IMR-90 (cell line): Measurements from ENCODE around the gene ANO7. TPM values are rescaled to one million over a fixed set of nuclear protein-coding genes. Genes with fewer than 3 reads are reported as not detected.

Experiments used
- ATAC-seq: fragments of 200-7000 bp; cut with Tn5 transposase; 2 replicates; pipeline ENCODE4 v1.9.1; 2020; ENCODE audit warnings: low read depth, mild to moderate bottlenecking, moderate library complexity
- BruUV-seq: library from RNA; stranded (reverse); fragments of 400-500 nt; replicated peaks from 2 replicates; lab custom pipeline; 2021; lab: Mats Ljungman, UMichigan
- CTCF ChIA-PET: fragments of 300-600 bp; formaldehyde crosslinking; extraction: SDS; loops from one replicate; lab custom pipeline; 2021; ENCODE audit warnings: antibody characterized with exemption; lab: Yijun Ruan, JAX
- POLR2A ChIA-PET: fragments of 300-600 bp; sonication (Branson Sonifier 250); formaldehyde crosslinking; loops from one replicate; lab custom pipeline; 2022; ENCODE audit warnings: antibody characterized with exemption; ENCODE audit not compliant: unreplicated experiment; lab: Charles Lee
- DNase-seq: peaks from one replicate; pipeline ENCODE4 v3.0.0; 2013
- H2AFZ ChIP-seq: replicated peaks from 2 replicates; pipeline ENCODE3; 2013; ENCODE audit warnings: low read length, mild to moderate bottlenecking; ENCODE audit not compliant: poor library complexity
- H2AK5ac ChIP-seq: 2 replicates; pipeline ENCODE4 v1.6.1; 2013; ENCODE audit warnings: low read depth, low read length, inconsistent platforms
- H2AK9ac ChIP-seq: replicated peaks from 2 replicates; pipeline ENCODE3; 2013; ENCODE audit warnings: mild to moderate bottlenecking, low read depth, low read length, moderate library complexity; ENCODE audit not compliant: poor library complexity
- H2BK120ac ChIP-seq: 2 replicates; pipeline ENCODE4 v1.6.1; 2013; ENCODE audit warnings: low read depth, low read length, inconsistent platforms
- H2BK15ac ChIP-seq: 3 replicates; pipeline ENCODE4 v1.6.1; 2013; ENCODE audit warnings: low read depth, low read length, inconsistent platforms
- H2BK20ac ChIP-seq: 2 replicates; pipeline ENCODE4 v1.6.1; 2013; ENCODE audit warnings: low read depth, mild to moderate bottlenecking, inconsistent platforms, low read length, moderate library complexity
- H2BK5ac ChIP-seq: 2 replicates; pipeline ENCODE4 v1.6.1; 2013; ENCODE audit warnings: mild to moderate bottlenecking, low read depth, low read length, inconsistent platforms; ENCODE audit not compliant: poor library complexity, severe bottlenecking
- H3K14ac ChIP-seq: replicated peaks from 2 replicates; pipeline ENCODE4 v1.6.1; 2013; ENCODE audit warnings: low read depth, low read length, inconsistent platforms
- H3K18ac ChIP-seq: 2 replicates; pipeline ENCODE4 v1.6.1; 2013; ENCODE audit warnings: low read depth, low read length, control low read depth
- H3K23ac ChIP-seq: 2 replicates; pipeline ENCODE4 v1.6.1; 2013; ENCODE audit warnings: low read depth, low read length, inconsistent platforms
- H3K27ac ChIP-seq: 2 replicates; pipeline ENCODE4 v1.5.1; 2013; ENCODE audit warnings: mild to moderate bottlenecking, control low read depth, low read length; ENCODE audit not compliant: insufficient read depth
- H3K27me3 ChIP-seq: 2 replicates; pipeline ENCODE4 v1.6.1; 2013; ENCODE audit warnings: low read length; ENCODE audit not compliant: control insufficient read depth, insufficient read depth
- H3K36me3 ChIP-seq: 2 replicates; pipeline ENCODE4 v1.6.1; 2013; ENCODE audit warnings: low read length, mixed read lengths; ENCODE audit not compliant: control insufficient read depth, insufficient read depth
- H3K4ac ChIP-seq: 2 replicates; pipeline ENCODE4 v1.6.1; 2013; ENCODE audit warnings: low read depth, low read length, inconsistent platforms
- H3K4me1 ChIP-seq: 2 replicates; pipeline ENCODE4 v1.6.1; 2013; ENCODE audit warnings: low read length, mixed read lengths; ENCODE audit not compliant: control insufficient read depth, insufficient read depth
- H3K4me2 ChIP-seq: 2 replicates; pipeline ENCODE4 v1.6.1; 2013; ENCODE audit warnings: low read depth, mild to moderate bottlenecking, control low read depth, low read length, moderate library complexity
- H3K4me3 ChIP-seq: 2 replicates; pipeline ENCODE4 v1.5.1; 2013; ENCODE audit warnings: low read depth, mild to moderate bottlenecking, control low read depth, low read length, moderate library complexity; ENCODE audit not compliant: insufficient read depth
- H3K56ac ChIP-seq: 2 replicates; pipeline ENCODE4 v1.6.1; 2013; ENCODE audit warnings: low read length, inconsistent platforms; ENCODE audit not compliant: insufficient read depth; ENCODE audit errors: extremely low read depth
- H3K79me1 ChIP-seq, 2 experiments: 2 replicates each; pipeline ENCODE4 v1.6.1; 2013; ENCODE audit warnings: low read length in 2 of 2, inconsistent platforms in 1 of 2, low read depth in 1 of 2
- H3K9ac ChIP-seq: 2 replicates; pipeline ENCODE4 v1.6.1; 2013; ENCODE audit warnings: low read depth, low read length, control low read depth
- H3K9me1 ChIP-seq: 2 replicates; pipeline ENCODE4 v1.6.1; 2013; ENCODE audit warnings: low read length, inconsistent platforms; ENCODE audit not compliant: insufficient read depth
- H3K9me3 ChIP-seq: 2 replicates; pipeline ENCODE4 v1.6.1; 2013; ENCODE audit warnings: low read length; ENCODE audit not compliant: control insufficient read depth, insufficient read depth
- H4K20me1 ChIP-seq: 2 replicates; pipeline ENCODE4 v1.6.1; 2013; ENCODE audit warnings: low read length, inconsistent platforms; ENCODE audit not compliant: insufficient read depth
- H4K5ac ChIP-seq: 2 replicates; pipeline ENCODE4 v1.6.1; 2013; ENCODE audit warnings: mild to moderate bottlenecking, low read depth, low read length, control low read depth
- H4K8ac ChIP-seq, 2 experiments: 2 replicates each; pipeline ENCODE4 v1.6.1; 2013; ENCODE audit warnings: low read depth in 2 of 2, low read length in 2 of 2, control low read depth in 1 of 2, inconsistent platforms in 1 of 2
- H4K91ac ChIP-seq: 2 replicates; pipeline ENCODE4 v1.6.1; 2013; ENCODE audit warnings: low read depth, low read length, inconsistent platforms; ENCODE audit not compliant: insufficient read depth
- CEBPB ChIP-seq: IDR thresholded peaks from 2 replicates; pipeline ENCODE4 v1.6.1; 2012; ENCODE audit warnings: low read depth, low read length, improper control_type of control experiment
- CHD1 ChIP-seq: IDR thresholded peaks from 2 replicates; pipeline ENCODE4 v1.6.1; 2012; ENCODE audit warnings: low read depth, low read length, improper control_type of control experiment
- CTCF ChIP-seq: conservative IDR thresholded peaks from 2 replicates; pipeline ENCODE4 v1.5.1; 2012; ENCODE audit warnings: mild to moderate bottlenecking, low read depth, low read length, improper control_type of control experiment
- ELK1 ChIP-seq: fragments of 150-350 bp; IDR thresholded peaks from 2 replicates; pipeline ENCODE4 v1.6.1; 2016; ENCODE audit warnings: low read depth, mild to moderate bottlenecking, low read length, moderate library complexity, borderline replicate concordance
- POLR2A ChIP-seq: IDR thresholded peaks from 2 replicates; pipeline ENCODE4 v1.6.1; 2012; ENCODE audit warnings: mild to moderate bottlenecking, low read depth, low read length
- RAD21 ChIP-seq: IDR thresholded peaks from 2 replicates; pipeline ENCODE4 v1.6.1; 2012; ENCODE audit warnings: low read length, improper control_type of control experiment
- RCOR1 ChIP-seq: IDR thresholded peaks from 2 replicates; pipeline ENCODE4 v1.6.1; 2012; ENCODE audit warnings: mild to moderate bottlenecking, low read length, improper control_type of control experiment; ENCODE audit not compliant: insufficient replicate concordance
- USF2 ChIP-seq: fragments of 150-350 bp; IDR thresholded peaks from 2 replicates; pipeline ENCODE4 v1.6.1; 2017; ENCODE audit warnings: mild to moderate bottlenecking, antibody characterized with exemption, low read length, low read depth
- WGBS, 2 experiments: methylation state at CpG; one replicate each; pipeline versions ENCODE4 v1.1.5 to v1.1.7; 2013; ENCODE audit warnings: missing lambda C conversion rate in 2 of 2; ENCODE audit not compliant: insufficient read length in 1 of 2; ENCODE audit errors: extremely low coverage in 2 of 2; 5-methylcytosine and 5-hydroxymethylcytosine counted together
- dilution Hi-C: fragments of 300-500 bp; cut with HindIII; formaldehyde crosslinking; loops from one replicate; pipeline ENCODE4 v1.14.3; 2018; ENCODE audit warnings: low sequenced_read_pairs; ENCODE audit not compliant: unreplicated experiment
- in situ Hi-C: fragments of 300-500 bp; cut with MboI; formaldehyde crosslinking; loops from 3 replicates; pipeline ENCODE4 v1.14.3; 2019; ENCODE audit warnings: low sequenced_read_pairs, inconsistent platforms, mixed read lengths
- intact Hi-C: fragments of 100-400 bp; cut with micrococcal nuclease; formaldehyde crosslinking; loops from 2 replicates; pipeline ENCODE4 v1.10.0; 2022
- polyA plus RNA-seq, 3 experiments: library from polyadenylated mRNA; depleted of rRNA; stranded (reverse); fragments of >200 nt; gene quantifications; 2 replicates each; pipeline ENCODE4 v1.2.3, GENCODE V29; 2012; ENCODE audit warnings: low replicate concordance in 1 of 3
- total RNA-seq: library from RNA; depleted of rRNA; stranded (reverse); fragments of >200 nt; gene quantifications from 2 replicates; pipeline ENCODE4 v1.2.3, GENCODE V29; 2012

ANO7 gene
- total and polyA plus RNA-seq, 2 of the 4 experiments (the other 2 are of a cell fraction), result 0.36 to 3.4 TPM

GRCh38 chr2:241214766-241215165 lies 26.3 kb downstream of the ANO7 start:
- H3K9me3 ChIP-seq, result no peaks in the 10 kb centered on the region
- TF ChIP-seq USF2, result no peak
- TF ChIP-seq CHD1, result no peak
- TF ChIP-seq CEBPB, result no peak
- no peak for TF ChIP-seq CTCF
- TF ChIP-seq POLR2A, result no peak
- TF ChIP-seq RCOR1, result no peak
- TF ChIP-seq RAD21, result no peak
- no peak for TF ChIP-seq ELK1
- no peak overlapping the region for H2AK5ac ChIP-seq
- no peak overlapping the region for H3K27ac ChIP-seq
- H3K23ac ChIP-seq, result no peak overlapping the region
- no peak overlapping the region for H2AFZ ChIP-seq
- no peak overlapping the region for H4K8ac ChIP-seq
- no peak overlapping the region for H3K4ac ChIP-seq
- H3K4me3 ChIP-seq, result no peak overlapping the region
- ChIA-PET POLR2A (no interaction called here), CTCF (no interaction called here)
- H2BK20ac ChIP-seq, result no peak overlapping the region
- no peak for ATAC-seq
- no peak overlapping the region for H3K4me2 ChIP-seq
- no peak for DNase-seq
- H3K9ac ChIP-seq, result no peak overlapping the region
- H3K4me1 ChIP-seq, result peaks cover 4% of the 10 kb centered on the region; the same call in 1 of the 2 replicates
- H3K27me3 ChIP-seq, result peaks cover 24% of the 10 kb centered on the region; the same call in 1 of the 2 replicates
- dilution Hi-C loops, result no loop called here
- no peak overlapping the region for H4K5ac ChIP-seq
- no TSS peak for BruUV-seq
- H2AK9ac ChIP-seq, result no peak overlapping the region
- no peak overlapping the region for H2BK5ac ChIP-seq
- no peak overlapping the region for H2BK15ac ChIP-seq
- peaks cover 2% of the 10 kb centered on the region; the same call in 1 of the 2 replicates for H3K9me1 ChIP-seq
- H2BK120ac ChIP-seq, result no peak overlapping the region
- no peak overlapping the region for H4K91ac ChIP-seq
- intact Hi-C loops, result loop anchor here (5.0 kb wide), 2 partner anchors 302 to 362 kb away; no protein-coding TSS in a partner anchor
- H3K36me3 ChIP-seq, result no peaks in the 10 kb centered on the region
- in situ Hi-C loops, result no loop called here
- 82% methylated on average over 4 of the region's 12 CpGs; no CpG with 5 or more reads in 1 of the 2 experiments for WGBS, 2 experiments
- no peak overlapping the region for H3K14ac ChIP-seq
- peaks cover 4% of the 10 kb centered on the region; the same call in 1 of the 2 replicates for H4K20me1 ChIP-seq
- H3K79me1 ChIP-seq, result peaks cover 0 to 7% of the 10 kb centered on the region in 2 experiments; a peak in 1 of 4 replicates
- no peak overlapping the region for H3K18ac ChIP-seq
- H3K56ac ChIP-seq, result no peak overlapping the region
